ENCODE data around the gene GTPBP4. TPM values are rescaled to one million over a fixed set of nuclear protein-coding genes. Genes with fewer than 3 reads are reported as not detected.

The GTPBP4 gene
- total RNA-seq, 4 donors from 2014 or later, result 16.0 to 31.5 (median 21.5) TPM

DNA sequence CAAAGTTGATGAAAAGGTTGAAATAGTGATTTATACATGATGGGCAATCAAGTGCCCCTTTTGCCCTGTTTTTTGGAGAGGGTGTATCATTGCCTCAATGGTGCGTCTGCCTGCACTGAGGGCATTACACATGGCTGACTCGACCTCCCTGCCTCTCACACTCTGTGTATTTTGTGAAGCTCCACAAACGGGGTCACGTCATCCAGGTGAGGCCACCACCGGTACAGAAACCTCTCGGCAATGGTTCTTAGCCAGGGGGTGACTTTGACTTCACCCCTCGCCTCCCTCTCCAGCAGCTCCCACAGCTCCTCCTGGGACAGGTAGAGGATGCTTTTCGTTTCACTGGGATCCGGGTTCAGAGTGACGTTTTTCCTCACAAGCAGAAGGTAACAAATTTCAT lies 31.1 kb downstream of the GTPBP4 start:
- WGBS, 2 donors (ENCODE audit: low coverage in 1 of 2), result 72 to 89% methylated on average over 5 to 10 of the region's 10 CpGs
- Histone ChIP-seq H3K4me3 (no peak overlapping the region), H3K27ac (no peak overlapping the region), H3K9me3 (no peaks in the 10 kb centered on the region), H3K4me1 (no peaks in the 10 kb centered on the region), H3K36me3 (peaks cover 0 to 65% of the 10 kb centered on the region in 2 donors), H3K27me3 (no peaks in the 10 kb centered on the region)
- ATAC-seq, result no peak
- TF ChIP-seq, protein P1, sequence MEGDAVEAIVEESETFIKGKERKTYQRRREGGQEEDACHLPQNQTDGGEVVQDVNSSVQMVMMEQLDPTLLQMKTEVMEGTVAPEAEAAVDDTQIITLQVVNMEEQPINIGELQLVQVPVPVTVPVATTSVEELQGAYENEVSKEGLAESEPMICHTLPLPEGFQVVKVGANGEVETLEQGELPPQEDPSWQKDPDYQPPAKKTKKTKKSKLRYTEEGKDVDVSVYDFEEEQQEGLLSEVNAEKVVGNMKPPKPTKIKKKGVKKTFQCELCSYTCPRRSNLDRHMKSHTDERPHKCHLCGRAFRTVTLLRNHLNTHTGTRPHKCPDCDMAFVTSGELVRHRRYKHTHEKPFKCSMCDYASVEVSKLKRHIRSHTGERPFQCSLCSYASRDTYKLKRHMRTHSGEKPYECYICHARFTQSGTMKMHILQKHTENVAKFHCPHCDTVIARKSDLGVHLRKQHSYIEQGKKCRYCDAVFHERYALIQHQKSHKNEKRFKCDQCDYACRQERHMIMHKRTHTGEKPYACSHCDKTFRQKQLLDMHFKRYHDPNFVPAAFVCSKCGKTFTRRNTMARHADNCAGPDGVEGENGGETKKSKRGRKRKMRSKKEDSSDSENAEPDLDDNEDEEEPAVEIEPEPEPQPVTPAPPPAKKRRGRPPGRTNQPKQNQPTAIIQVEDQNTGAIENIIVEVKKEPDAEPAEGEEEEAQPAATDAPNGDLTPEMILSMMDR (IDR thresholded peaks at IDR 0.05), result no peak
- TF ChIP-seq EP300 (IDR thresholded peaks at IDR 0.05), result no peak
- no peak for TF ChIP-seq POLR2A (IDR thresholded peaks at IDR 0.05)
- no peak for TF ChIP-seq POLR2AphosphoS5 (IDR thresholded peaks at IDR 0.05)

DNA sequence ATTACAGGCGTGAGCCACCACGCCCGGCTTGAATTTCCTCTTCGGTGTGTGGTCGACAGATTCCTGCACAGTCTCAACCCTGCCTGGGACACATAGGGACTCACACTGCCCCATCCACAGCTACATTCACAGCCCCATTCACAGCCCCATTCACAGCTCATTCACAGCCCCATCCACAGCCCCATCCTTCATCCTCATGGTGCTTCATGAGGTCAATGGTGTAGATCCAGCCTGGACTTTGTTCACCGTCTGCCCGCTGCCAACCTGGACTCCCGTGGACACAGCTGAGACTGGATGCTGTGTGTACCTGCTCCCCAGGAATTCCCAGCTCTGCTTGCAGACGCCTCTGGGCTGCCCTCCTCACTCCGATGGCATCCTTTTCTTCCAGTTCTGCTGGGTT lies 32.2 kb downstream of the GTPBP4 start:
- no peak overlapping the region for H3K27ac ChIP-seq
- ATAC-seq, result no peak
- TF ChIP-seq POLR2AphosphoS5 (IDR thresholded peaks at IDR 0.05), result no peak
- no peak for TF ChIP-seq EP300 (IDR thresholded peaks at IDR 0.05)
- no peak for TF ChIP-seq POLR2A (IDR thresholded peaks at IDR 0.05)
- TF ChIP-seq, protein P1 (IDR thresholded peaks at IDR 0.05), result no peak
- H3K4me3 ChIP-seq, result no peak overlapping the region
- H3K4me1 ChIP-seq, result no peaks in the 10 kb centered on the region
- no peaks in the 10 kb centered on the region for H3K9me3 ChIP-seq
- 87 to 92% methylated on average over 2 to 8 of the region's 10 CpGs for WGBS, 2 donors (ENCODE audit: low coverage in 1 of 2)
- peaks cover 0 to 56% of the 10 kb centered on the region in 2 donors for H3K36me3 ChIP-seq
- H3K27me3 ChIP-seq, result no peaks in the 10 kb centered on the region

DNA sequence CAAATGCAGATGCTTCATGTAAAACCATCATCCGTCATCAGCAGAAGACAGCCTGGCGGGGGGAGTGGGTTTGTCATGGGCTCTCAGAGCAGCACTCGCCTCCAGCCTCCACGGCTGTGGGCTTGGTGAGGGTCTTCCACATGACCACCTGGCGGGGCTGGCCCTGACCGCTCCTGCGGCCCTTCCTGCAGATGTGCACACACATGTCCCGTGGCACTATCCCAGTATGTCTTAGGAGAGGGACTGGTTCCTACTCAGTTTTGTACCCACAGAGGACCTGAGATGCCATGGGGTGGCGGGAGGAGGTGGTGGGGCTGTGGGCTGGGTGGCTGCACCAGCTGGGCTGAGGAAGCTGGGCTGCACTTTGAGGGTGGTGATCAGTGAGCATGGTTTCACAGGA lies 32.7 kb downstream of the GTPBP4 start:
- H3K36me3 ChIP-seq, result peaks cover 0 to 51% of the 10 kb centered on the region in 2 donors
- TF ChIP-seq POLR2A (IDR thresholded peaks at IDR 0.05) (no peak), POLR2AphosphoS5 (IDR thresholded peaks at IDR 0.05) (no peak), EP300 (IDR thresholded peaks at IDR 0.05) (no peak)
- TF ChIP-seq, protein P1 (IDR thresholded peaks at IDR 0.05), result no peak
- H3K27ac ChIP-seq, result no peak overlapping the region
- H3K9me3 ChIP-seq, result no peaks in the 10 kb centered on the region
- no peak overlapping the region for H3K4me3 ChIP-seq
- no peak for ATAC-seq
- H3K27me3 ChIP-seq, result no peaks in the 10 kb centered on the region
- 85% methylated on average over 4 of the region's 9 CpGs; no CpG with 5 or more reads in 1 of the 2 donors for WGBS, 2 donors (ENCODE audit: low coverage in 1 of 2)
- H3K4me1 ChIP-seq, result no peaks in the 10 kb centered on the region

DNA sequence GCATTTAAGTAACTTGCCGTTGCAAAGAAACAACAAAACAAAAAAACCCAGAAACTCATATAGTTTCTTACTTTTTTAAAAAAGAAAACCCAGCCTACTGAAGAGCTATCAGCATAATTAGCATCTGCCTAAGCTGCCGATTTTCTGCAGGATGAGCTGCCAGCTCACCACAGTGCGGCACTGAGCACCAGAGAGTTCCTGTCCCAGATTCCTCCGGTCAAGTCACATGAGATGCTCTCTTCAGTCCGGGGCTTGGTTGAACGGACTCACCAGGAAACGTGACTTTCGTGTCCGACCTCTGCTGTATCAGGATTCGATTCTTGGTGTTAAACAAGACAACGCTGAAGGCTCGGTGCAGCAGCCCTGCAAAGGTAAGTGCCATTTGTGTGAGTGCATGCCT lies 34.2 kb downstream of the GTPBP4 start:
- ATAC-seq, result no peak
- Histone ChIP-seq H3K4me3 (no peak overlapping the region), H3K36me3 (peaks cover 0 to 37% of the 10 kb centered on the region in 2 donors), H3K4me1 (no peaks in the 10 kb centered on the region), H3K27me3 (no peaks in the 10 kb centered on the region), H3K27ac (no peak overlapping the region), H3K9me3 (no peaks in the 10 kb centered on the region)
- WGBS, 2 donors (ENCODE audit: low coverage in 1 of 2), result 56 to 100% methylated on average over 1 to 4 of the region's 12 CpGs
- TF ChIP-seq POLR2AphosphoS5 (IDR thresholded peaks at IDR 0.05) (no peak), EP300 (IDR thresholded peaks at IDR 0.05) (no peak), POLR2A (IDR thresholded peaks at IDR 0.05) (no peak)
- TF ChIP-seq, protein P1 (IDR thresholded peaks at IDR 0.05), result no peak

DNA sequence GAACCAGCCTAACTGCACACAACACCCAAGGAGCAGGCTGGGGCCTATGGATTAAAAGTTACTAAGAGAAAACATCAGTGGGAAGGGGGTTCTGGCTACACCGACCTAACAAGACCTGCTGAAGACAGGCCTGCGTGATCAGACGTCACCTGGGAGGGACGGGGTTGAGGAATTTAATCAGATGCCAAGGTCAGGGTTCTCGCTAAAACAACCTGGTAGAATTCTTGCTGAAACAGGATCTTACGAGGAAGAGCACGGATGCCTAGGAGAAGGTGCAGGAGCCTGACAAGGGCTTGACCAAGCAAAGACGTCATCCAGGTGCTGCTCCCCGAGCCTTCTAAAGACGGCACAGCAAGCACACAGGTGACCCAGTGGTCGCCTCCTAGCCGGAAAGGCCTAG lies 35.9 kb downstream of the GTPBP4 start:
- WGBS, 2 donors (ENCODE audit: low coverage in 1 of 2), result 71 to 80% methylated on average over 6 to 12 of the region's 12 CpGs
- no peaks in the 10 kb centered on the region for H3K4me1 ChIP-seq
- H3K4me3 ChIP-seq, result no peak overlapping the region
- H3K9me3 ChIP-seq, result no peaks in the 10 kb centered on the region
- TF ChIP-seq EP300 (IDR thresholded peaks at IDR 0.05), result no peak
- no peak for TF ChIP-seq POLR2A (IDR thresholded peaks at IDR 0.05)
- TF ChIP-seq POLR2AphosphoS5 (IDR thresholded peaks at IDR 0.05), result no peak
- TF ChIP-seq, protein P1 (IDR thresholded peaks at IDR 0.05), result no peak
- H3K27me3 ChIP-seq, result no peaks in the 10 kb centered on the region
- peaks cover 0 to 20% of the 10 kb centered on the region in 2 donors for H3K36me3 ChIP-seq
- H3K27ac ChIP-seq, result no peak overlapping the region
- ATAC-seq, result no peak

All from gastroesophageal sphincter (tissue), 4 donors.